Measurements from ENCODE around the gene GATA2.

GRCh38 chr3:128464702-128465101, 28.3 kb downstream of the GATA2 start:
- TF ChIP-seq SUZ12 (IDR thresholded peaks at IDR 0.05; ENCODE audit: extremely low read depth, insufficient read depth, insufficient read length) (no peak), ZNF274 (IDR thresholded peaks at IDR 0.05; ENCODE audit: low read depth, low read length) (no peak), YY1 (IDR thresholded peaks at IDR 0.05; ENCODE audit: insufficient read depth, insufficient read length) (no peak)
